OCI-LY7 (cell line): Measurements from ENCODE around the gene SUV39H1. TPM values are rescaled to one million over a fixed set of nuclear protein-coding genes. Genes with fewer than 3 reads are reported as not detected.

Experiments
- BruUV-seq: library from RNA; stranded (reverse); fragments of 400-500 nt; replicated peaks from 2 replicates; lab custom pipeline; 2021; lab: Mats Ljungman, UMichigan
- CTCF ChIA-PET: fragments of 300-600 bp; sonication (Branson Sonifier 250); formaldehyde crosslinking; loops from one replicate; lab custom pipeline; 2022; ENCODE audit warnings: antibody characterized with exemption; ENCODE audit not compliant: unreplicated experiment; lab: Charles Lee
- POLR2A ChIA-PET: fragments of 300-600 bp; sonication (Branson Sonifier 250); formaldehyde crosslinking; loops from one replicate; lab custom pipeline; 2022; ENCODE audit warnings: antibody characterized with exemption; lab: Charles Lee
- DNase-seq: peaks from one replicate; pipeline ENCODE4 v3.0.0-alpha.2; 2015; ENCODE audit warnings: low spot score
- H2AFZ ChIP-seq: fragments of 200-600 bp; sonication (generic), shearing (Covaris generic); 2 replicates; pipeline ENCODE4 v1.6.1; 2014; ENCODE audit warnings: mild to moderate bottlenecking, antibody characterized with exemption, low read length, moderate library complexity
- H3K27ac ChIP-seq: fragments of 200-600 bp; sonication (generic); 2 replicates; pipeline ENCODE4 v1.5.1; 2014; ENCODE audit warnings: mixed run types, low read depth, mild to moderate bottlenecking, moderate library complexity, low read length, inconsistent platforms; ENCODE audit not compliant: poor library complexity, severe bottlenecking
- H3K36me3 ChIP-seq: fragments of 200-600 bp; sonication (generic); 2 replicates; pipeline ENCODE4 v1.6.1; 2014; ENCODE audit warnings: mild to moderate bottlenecking, antibody characterized with exemption, low read length, moderate library complexity, mixed read lengths; ENCODE audit not compliant: insufficient read depth
- H3K4me1 ChIP-seq: fragments of 200-600 bp; sonication (generic); 2 replicates; pipeline ENCODE4 v1.5.1; 2014; ENCODE audit warnings: mild to moderate bottlenecking, low read length; ENCODE audit not compliant: insufficient read depth, poor library complexity, severe bottlenecking
- H3K4me2 ChIP-seq: fragments of 200-600 bp; sonication (generic); 2 replicates; pipeline ENCODE4 v1.6.1; 2014; ENCODE audit warnings: mild to moderate bottlenecking, low read length
- H3K4me3 ChIP-seq: fragments of 200-600 bp; sonication (generic); 2 replicates; pipeline ENCODE4 v1.5.1; 2014; ENCODE audit warnings: mild to moderate bottlenecking, low read depth, low read length; ENCODE audit not compliant: poor library complexity, severe bottlenecking
- H3K79me2 ChIP-seq: fragments of 200-600 bp; sonication (generic); 2 replicates; pipeline ENCODE4 v1.6.1; 2016; ENCODE audit warnings: low read depth, mild to moderate bottlenecking, low read length, moderate library complexity, mixed read lengths; ENCODE audit not compliant: insufficient read depth
- H3K9me2 ChIP-seq: fragments of 200-600 bp; sonication (generic); 2 replicates; pipeline ENCODE4 v1.6.1; 2016; ENCODE audit warnings: mild to moderate bottlenecking, low read length, mixed read lengths; ENCODE audit not compliant: insufficient read depth
- H3K9me3 ChIP-seq: fragments of 200-600 bp; sonication (generic); 2 replicates; pipeline ENCODE4 v1.6.1; 2014; ENCODE audit warnings: mild to moderate bottlenecking, mixed run types, low read length, mixed read lengths
- H4K20me1 ChIP-seq: fragments of 200-600 bp; sonication (generic); 2 replicates; pipeline ENCODE4 v1.6.1; 2014; ENCODE audit warnings: mild to moderate bottlenecking, antibody characterized with exemption, low read length, moderate library complexity, mixed read lengths; ENCODE audit not compliant: insufficient read depth
- CTCF ChIP-seq: fragments of 200-600 bp; sonication (generic); conservative IDR thresholded peaks from 2 replicates; pipeline ENCODE4 v1.5.1; 2014; ENCODE audit warnings: mild to moderate bottlenecking, antibody characterized with exemption, low read length, moderate library complexity, mixed read lengths
- EZH2phosphoT487 ChIP-seq: fragments of 200-600 bp; sonication (generic); IDR thresholded peaks from 2 replicates; pipeline ENCODE4 v1.6.1; 2018; ENCODE audit warnings: low read depth, borderline replicate concordance, mild to moderate bottlenecking, mixed run types, antibody characterized with exemption, low read length, moderate library complexity, mixed read lengths
- intact Hi-C: fragments of 100-400 bp; cut with micrococcal nuclease; formaldehyde crosslinking; loops from one replicate; pipeline ENCODE4 v1.10.0; 2022; ENCODE audit not compliant: unreplicated experiment
- total RNA-seq, 2 experiments: library from RNA; depleted of rRNA in 1 of 2; stranded (reverse); fragments of >200 nt in 1 of 2; shearing (Covaris generic) in 1 of 2; gene quantifications; 2 replicates each; pipeline ENCODE4 v1.2.3, GENCODE V29; 2014 to 2022

Gene SUV39H1
- total RNA-seq, 2 experiments from 2014 or later: 27.0 to 34.2 TPM

- intact Hi-C loops: no loop called here
- H3K36me3 ChIP-seq: no peaks in the 10 kb centered on the region
- H4K20me1 ChIP-seq: no peaks in the 10 kb centered on the region
- no peak for DNase-seq
- H3K79me2 ChIP-seq: no peaks in the 10 kb centered on the region
- no TSS peak for BruUV-seq
- no peak overlapping the region for H3K4me3 ChIP-seq
- TF ChIP-seq EZH2phosphoT487 (no peak), CTCF (no peak)
- H3K4me2 ChIP-seq: no peak overlapping the region
- no peaks in the 10 kb centered on the region for H3K4me1 ChIP-seq
- POLR2A ChIA-PET: no interaction called here
- no peak overlapping the region for H2AFZ ChIP-seq
- CTCF ChIA-PET: no interaction called here
- H3K9me3 ChIP-seq: no peaks in the 10 kb centered on the region
- no peaks in the 10 kb centered on the region for H3K9me2 ChIP-seq
- H3K27ac ChIP-seq: no peak overlapping the region
These were observed 52.6 kb downstream of the SUV39H1 start for GRCh38 chrX:48749182-48749581.

- Histone ChIP-seq H3K9me2 (no peaks in the 10 kb centered on the region), H2AFZ (no peak overlapping the region), H3K4me1 (no peaks in the 10 kb centered on the region), H3K36me3 (no peaks in the 10 kb centered on the region), H3K9me3 (no peaks in the 10 kb centered on the region), H3K4me3 (no peak overlapping the region), H3K4me2 (no peak overlapping the region), H3K27ac (no peak overlapping the region), H3K79me2 (no peaks in the 10 kb centered on the region), H4K20me1 (no peaks in the 10 kb centered on the region)
- POLR2A ChIA-PET: no interaction called here
- intact Hi-C loops: no loop called here
- CTCF ChIA-PET: no interaction called here
- BruUV-seq: no TSS peak
- DNase-seq: no peak
- TF ChIP-seq EZH2phosphoT487: no peak
- no peak for TF ChIP-seq CTCF
These were observed 54.8 kb downstream of the SUV39H1 start for GRCh38 chrX:48751343-48751742.

- H3K9me2 ChIP-seq: no peaks in the 10 kb centered on the region
- H4K20me1 ChIP-seq: no peaks in the 10 kb centered on the region
- ChIA-PET CTCF (no interaction called here), POLR2A (no interaction called here)
- intact Hi-C loops: no loop called here
- no peaks in the 10 kb centered on the region for H3K4me1 ChIP-seq
- H3K4me3 ChIP-seq: no peak overlapping the region
- H3K4me2 ChIP-seq: no peak overlapping the region
- no peak for DNase-seq
- H3K9me3 ChIP-seq: no peaks in the 10 kb centered on the region
- no peak overlapping the region for H3K27ac ChIP-seq
- BruUV-seq: no TSS peak
- H2AFZ ChIP-seq: no peak overlapping the region
- H3K79me2 ChIP-seq: no peaks in the 10 kb centered on the region
- H3K36me3 ChIP-seq: no peaks in the 10 kb centered on the region
- TF ChIP-seq CTCF: no peak
- no peak for TF ChIP-seq EZH2phosphoT487
These were observed 56.0 kb downstream of the SUV39H1 start for GRCh38 chrX:48752498-48752897.
